ENCODE measurements around the gene NRN1.

Gene NRN1

GRCh38 chr6:6039946-6040509 is 33.3 kb upstream of the NRN1 start:
- TF ChIP-seq POLR2AphosphoS5 (IDR thresholded peaks at IDR 0.05; ENCODE audit: low read depth) (no peak), GABPA (IDR thresholded peaks at IDR 0.05; ENCODE audit: low read depth) (no peak), SPI1 (IDR thresholded peaks at IDR 0.05; ENCODE audit: borderline replicate concordance, low read depth) (no peak), CTCF (IDR thresholded peaks at IDR 0.05; ENCODE audit: insufficient read depth, low read length) (no peak)
- TF ChIP-seq, protein P1, sequence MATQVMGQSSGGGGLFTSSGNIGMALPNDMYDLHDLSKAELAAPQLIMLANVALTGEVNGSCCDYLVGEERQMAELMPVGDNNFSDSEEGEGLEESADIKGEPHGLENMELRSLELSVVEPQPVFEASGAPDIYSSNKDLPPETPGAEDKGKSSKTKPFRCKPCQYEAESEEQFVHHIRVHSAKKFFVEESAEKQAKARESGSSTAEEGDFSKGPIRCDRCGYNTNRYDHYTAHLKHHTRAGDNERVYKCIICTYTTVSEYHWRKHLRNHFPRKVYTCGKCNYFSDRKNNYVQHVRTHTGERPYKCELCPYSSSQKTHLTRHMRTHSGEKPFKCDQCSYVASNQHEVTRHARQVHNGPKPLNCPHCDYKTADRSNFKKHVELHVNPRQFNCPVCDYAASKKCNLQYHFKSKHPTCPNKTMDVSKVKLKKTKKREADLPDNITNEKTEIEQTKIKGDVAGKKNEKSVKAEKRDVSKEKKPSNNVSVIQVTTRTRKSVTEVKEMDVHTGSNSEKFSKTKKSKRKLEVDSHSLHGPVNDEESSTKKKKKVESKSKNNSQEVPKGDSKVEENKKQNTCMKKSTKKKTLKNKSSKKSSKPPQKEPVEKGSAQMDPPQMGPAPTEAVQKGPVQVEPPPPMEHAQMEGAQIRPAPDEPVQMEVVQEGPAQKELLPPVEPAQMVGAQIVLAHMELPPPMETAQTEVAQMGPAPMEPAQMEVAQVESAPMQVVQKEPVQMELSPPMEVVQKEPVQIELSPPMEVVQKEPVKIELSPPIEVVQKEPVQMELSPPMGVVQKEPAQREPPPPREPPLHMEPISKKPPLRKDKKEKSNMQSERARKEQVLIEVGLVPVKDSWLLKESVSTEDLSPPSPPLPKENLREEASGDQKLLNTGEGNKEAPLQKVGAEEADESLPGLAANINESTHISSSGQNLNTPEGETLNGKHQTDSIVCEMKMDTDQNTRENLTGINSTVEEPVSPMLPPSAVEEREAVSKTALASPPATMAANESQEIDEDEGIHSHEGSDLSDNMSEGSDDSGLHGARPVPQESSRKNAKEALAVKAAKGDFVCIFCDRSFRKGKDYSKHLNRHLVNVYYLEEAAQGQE (IDR thresholded peaks at IDR 0.05; ENCODE audit: insufficient replicate concordance, low read depth), result no peak

GRCh38 chr6:6037179-6037578 is 30.5 kb upstream of the NRN1 start:
- H3K27ac ChIP-seq (replicated peaks), result no peak overlapping the region
- TF ChIP-seq SPI1 (IDR thresholded peaks at IDR 0.05; ENCODE audit: borderline replicate concordance, low read depth) (no peak), CTCF (IDR thresholded peaks at IDR 0.05; ENCODE audit: insufficient read depth, low read length) (no peak), GABPA (IDR thresholded peaks at IDR 0.05; ENCODE audit: low read depth) (no peak), POLR2AphosphoS5 (IDR thresholded peaks at IDR 0.05; ENCODE audit: low read depth) (no peak)
- TF ChIP-seq, protein P1 (IDR thresholded peaks at IDR 0.05; ENCODE audit: insufficient replicate concordance, low read depth), result no peak
- H3K27me3 ChIP-seq (ENCODE audit: insufficient read depth, poor library complexity, severe bottlenecking), result no peaks in the 10 kb centered on the region
- DNase-seq (ENCODE audit: low read depth in 1 of 2, low spot score in 1 of 2), result no peak
- no peak overlapping the region for H3K4me3 ChIP-seq (replicated peaks; ENCODE audit: insufficient read depth, low read length)

More at GRCh38 chr6:6039946-6040509, 33.3 kb upstream of the NRN1 start:
- Histone ChIP-seq H3K4me3 (replicated peaks; ENCODE audit: insufficient read depth, low read length) (no peak overlapping the region), H3K27me3 (ENCODE audit: insufficient read depth, poor library complexity, severe bottlenecking) (no peaks in the 10 kb centered on the region), H3K27ac (replicated peaks) (no peak overlapping the region)
- no peak for DNase-seq (ENCODE audit: low read depth in 1 of 2, low spot score in 1 of 2)

- no peak for DNase-seq (ENCODE audit: low read depth in 1 of 2, low spot score in 1 of 2)
- Histone ChIP-seq H3K4me3 (replicated peaks; ENCODE audit: insufficient read depth, low read length) (no peak overlapping the region), H3K27ac (replicated peaks) (no peak overlapping the region), H3K27me3 (ENCODE audit: insufficient read depth, poor library complexity, severe bottlenecking) (no peaks in the 10 kb centered on the region)
- TF ChIP-seq CTCF (IDR thresholded peaks at IDR 0.05; ENCODE audit: insufficient read depth, low read length) (no peak), POLR2AphosphoS5 (IDR thresholded peaks at IDR 0.05; ENCODE audit: low read depth) (no peak), GABPA (IDR thresholded peaks at IDR 0.05; ENCODE audit: low read depth) (no peak), SPI1 (IDR thresholded peaks at IDR 0.05; ENCODE audit: borderline replicate concordance, low read depth) (no peak)
- TF ChIP-seq, protein P1 (IDR thresholded peaks at IDR 0.05; ENCODE audit: insufficient replicate concordance, low read depth), result no peak
These were observed 27.1 kb upstream of the NRN1 start for GRCh38 chr6:6033858-6034257.
